GM21528 (cell line): Measurements from ENCODE around the gene DCP1B.

Experiments used
- ATAC-seq: cut with Tn5 transposase; IDR thresholded peaks from one replicate; pipeline ENCODE4 v1.9.1; 2021; ENCODE audit warnings: mild to moderate bottlenecking, moderate library complexity; ENCODE audit not compliant: unreplicated experiment, low FRiP score

Gene DCP1B

DNA sequence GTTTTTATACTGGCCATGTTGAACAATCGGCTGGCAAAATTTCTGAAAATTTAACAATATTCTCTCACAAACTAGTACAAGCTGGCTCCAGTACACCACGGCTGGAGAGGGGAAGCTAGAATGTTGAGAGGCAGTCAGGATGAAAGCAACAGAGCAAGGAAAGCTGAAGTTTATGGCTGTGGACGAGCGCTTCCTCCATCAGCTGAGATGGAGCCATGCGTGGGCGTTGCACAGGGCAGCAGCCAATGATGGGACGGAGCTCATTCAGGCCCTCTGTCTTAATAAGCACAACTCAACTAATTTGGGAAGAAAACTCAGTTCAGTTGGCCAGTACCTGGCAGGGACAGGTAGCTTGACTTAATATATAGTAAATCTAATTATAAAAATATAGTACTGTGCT, 14.1 kb upstream of the DCP1B start:
- ATAC-seq = no peak

DNA sequence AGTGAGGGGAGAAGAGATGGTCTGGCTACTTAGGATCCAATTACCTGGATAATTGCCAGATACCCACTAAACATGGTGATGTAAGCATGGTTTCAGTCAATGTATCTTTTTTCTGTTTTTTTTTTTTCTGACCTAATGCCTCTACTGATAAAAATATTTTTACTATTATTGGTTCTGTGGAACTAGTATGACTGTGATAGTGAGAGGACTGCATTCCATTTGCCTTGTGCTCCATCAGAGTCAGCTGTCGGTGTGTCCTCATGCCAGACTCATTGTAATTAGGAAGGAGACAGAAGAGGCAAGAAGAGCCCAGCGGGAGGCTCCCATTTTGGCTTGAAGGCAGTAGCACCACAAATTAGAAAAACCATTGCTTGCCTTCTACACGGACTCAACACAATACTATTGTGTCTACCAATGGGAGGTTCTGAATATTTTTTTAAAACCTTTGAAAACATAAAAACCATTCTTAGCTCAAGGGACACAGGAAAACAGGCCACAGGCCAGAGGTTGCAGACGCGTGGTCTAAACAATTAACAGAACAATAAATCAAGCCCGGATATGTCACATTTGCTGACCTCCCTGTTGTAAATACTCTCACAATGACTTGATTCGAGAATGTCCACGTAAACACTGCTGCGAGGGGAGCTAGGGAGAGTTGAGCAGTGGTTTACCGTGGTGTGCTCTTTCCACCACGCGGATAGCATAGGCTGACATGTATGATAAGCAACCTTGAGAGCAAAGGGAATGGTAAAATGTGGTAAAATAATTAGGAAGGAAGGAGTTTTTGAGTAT, 13.5 kb upstream of the DCP1B start:
- no peak for ATAC-seq

DNA sequence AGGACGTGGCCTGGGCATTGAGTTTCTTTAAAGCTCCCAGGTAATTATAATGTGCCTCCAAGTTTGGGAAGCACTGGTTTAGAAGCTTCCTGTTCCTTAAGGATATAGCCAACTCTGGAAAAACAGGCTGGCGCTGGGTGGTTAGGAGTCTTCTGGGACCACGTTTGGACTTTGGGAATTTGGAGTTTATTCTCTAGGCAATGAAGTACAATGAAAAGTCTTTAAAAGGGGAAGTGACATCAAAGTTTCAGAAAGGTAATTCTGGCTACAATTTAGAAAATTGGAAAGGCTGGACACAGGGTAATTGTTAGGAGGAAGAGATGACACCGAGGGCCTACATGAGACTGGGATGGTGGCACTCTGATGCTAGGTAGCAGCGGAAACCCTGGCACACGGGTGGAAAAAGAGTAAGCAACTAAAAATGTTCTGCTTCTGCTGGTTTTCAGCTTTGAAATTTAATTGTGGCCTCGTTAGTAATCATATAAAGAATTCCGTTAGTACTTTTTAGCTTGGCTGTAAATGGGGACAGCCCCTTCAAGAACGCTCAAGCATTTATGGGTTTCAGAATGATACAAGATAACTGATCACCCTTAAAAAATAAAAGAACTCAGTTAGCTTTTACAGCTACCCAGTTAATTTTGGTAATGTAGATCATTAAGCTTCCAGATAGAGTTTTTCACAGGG, 12.7 kb upstream of the DCP1B start:
- no peak for ATAC-seq

DNA sequence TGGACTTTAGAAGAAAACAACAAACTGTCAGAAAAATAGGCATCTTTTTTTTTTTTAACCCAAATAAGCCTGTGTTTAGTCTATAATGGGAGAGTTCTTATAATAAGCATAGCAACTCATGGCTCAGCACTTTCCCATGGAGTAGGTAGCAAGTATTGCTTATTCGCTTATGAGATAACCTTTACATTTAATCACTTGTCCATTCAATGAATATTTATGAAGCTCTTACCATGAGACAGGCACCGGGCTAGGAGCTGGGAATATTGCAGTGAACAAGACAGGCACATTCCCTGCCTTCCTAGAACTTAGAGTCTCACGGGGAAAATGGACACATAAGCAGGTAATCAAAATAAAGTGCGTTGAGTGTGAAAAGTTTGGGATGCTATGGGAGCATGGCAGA, 10.0 kb upstream of the DCP1B start:
- no peak for ATAC-seq

DNA sequence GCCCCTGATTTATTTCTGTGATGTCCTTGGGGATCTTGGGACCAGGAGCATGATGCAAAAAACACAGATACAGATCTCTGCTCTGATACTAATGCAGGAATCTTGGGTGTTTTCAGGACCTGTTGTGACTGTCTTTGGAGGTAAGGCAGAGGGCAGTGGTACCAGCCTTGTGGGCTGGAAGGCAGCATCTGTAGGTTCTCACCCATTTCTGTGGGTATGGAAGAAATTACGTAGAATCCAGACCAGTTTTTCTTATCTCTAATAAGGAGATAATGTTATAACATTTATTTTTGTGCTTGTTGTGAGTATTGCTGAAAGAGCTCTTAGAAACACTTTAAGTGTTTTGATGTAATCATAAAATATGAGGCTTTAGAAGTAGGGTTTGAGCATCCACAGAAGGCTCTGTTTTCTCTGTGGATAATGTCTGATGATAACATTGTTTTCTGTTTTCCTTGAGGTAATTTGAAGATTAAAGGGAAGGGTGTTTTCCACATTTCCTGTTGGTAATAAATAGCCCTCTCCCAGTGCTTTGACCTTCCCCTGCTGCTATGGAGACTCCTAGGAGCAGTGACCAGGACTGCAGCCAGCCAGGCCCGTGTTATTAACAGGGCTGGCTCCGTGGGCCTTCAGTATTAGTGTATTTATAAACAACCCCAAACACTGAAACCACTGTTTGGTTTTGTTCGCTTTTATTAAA, 9.4 kb upstream of the DCP1B start:
- ATAC-seq = no peak

DNA sequence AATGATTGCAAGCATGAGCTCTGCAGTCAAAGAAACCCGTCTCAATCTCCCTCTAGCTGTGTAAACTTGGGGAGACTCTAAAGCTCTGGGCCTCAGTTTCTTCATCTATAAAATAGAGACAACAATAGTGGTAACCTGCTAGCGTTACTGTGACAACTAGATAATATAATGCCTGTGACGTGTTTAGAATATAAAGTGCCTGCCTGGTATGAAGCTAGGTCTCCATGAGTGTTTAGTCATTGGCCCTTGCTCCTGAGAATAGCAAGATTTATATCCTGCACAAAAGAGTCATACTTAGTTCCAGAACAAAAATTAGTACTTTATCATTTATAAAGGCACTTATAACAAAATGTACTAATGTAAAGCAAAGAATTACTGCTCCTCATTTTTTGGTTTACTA, 8.8 kb upstream of the DCP1B start:
- no peak for ATAC-seq

DNA sequence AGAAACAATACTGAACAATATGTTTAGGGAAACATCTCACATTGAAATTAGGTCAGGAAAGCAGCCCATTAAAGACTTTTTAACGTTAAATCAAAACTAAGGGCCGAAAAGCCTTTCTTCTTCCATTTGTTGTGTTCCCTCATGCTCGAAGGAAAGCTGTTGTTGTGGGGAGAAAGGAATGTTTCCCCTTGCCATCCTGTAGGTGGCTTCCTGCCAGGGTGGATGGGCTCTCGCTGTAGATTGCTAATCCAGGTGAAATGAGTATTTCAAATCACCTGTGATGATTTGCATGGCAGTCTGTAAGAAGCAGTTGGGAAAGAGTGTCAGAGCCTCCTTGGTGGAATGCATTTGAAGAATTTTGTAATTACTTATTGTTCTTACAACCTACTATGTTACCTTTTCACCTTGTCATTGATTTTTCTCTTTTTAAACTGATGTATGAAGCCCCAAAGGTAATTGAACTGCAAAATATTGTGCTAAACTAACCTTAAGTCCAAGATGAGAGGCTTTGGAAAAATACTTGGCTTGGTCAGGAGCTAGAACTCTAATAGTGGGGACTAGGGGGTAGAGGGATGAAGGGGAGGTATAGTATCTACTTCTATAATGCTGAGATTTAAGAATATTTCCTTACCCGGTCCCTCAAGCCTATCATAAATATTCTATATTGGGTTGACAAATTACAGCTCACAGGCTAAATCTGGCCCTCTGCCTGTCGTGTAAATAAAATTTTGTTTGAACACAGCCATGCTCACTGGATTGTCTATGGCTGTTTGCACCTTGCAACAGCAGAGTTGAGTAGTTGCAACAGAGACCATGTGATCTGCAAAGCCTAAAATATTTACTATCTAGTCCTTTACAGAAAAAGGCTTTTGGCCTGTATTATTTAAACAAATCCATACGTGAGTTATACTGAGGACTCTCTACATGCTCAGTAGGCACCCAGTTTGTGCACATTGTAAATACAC, 7.7 kb upstream of the DCP1B start:
- no peak for ATAC-seq

DNA sequence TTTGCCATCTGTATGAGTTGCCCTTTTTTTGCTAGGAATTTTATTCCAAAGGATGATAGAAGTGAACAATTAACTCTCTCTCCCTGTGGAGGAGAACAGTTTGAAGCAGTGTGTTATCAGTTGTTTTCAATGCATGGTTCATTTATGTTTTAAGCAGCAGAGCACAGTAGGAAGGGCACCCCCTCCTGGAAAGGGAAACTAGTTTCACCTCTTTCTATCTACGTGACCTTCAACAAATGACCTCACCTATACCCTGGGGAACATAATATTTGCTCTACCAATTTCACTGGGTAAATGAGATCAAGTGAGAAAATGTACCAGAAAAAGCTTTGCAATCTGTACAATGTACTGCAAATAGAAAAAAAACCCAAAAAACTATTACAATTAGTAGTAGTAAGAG, 5.4 kb upstream of the DCP1B start:
- no peak for ATAC-seq

DNA sequence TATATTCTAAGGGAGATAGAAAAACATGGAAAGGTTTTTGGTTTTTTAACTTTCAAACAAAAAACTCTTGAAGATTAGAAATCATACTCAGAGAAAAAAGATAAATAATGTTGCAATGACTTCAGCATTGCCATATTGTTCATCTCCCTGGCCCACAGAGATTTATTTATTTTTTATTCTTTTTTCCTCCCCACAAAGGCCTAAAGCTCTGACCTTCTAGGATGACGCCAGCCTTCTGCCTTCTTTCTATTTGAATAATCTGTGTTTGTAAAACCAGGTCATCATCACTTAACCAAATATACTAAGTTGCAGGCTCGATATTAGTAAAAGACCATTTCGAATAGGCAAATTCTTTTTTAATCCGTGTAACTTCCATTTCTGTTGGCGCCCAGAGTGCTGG, 4.4 kb upstream of the DCP1B start:
- ATAC-seq = no peak

DNA sequence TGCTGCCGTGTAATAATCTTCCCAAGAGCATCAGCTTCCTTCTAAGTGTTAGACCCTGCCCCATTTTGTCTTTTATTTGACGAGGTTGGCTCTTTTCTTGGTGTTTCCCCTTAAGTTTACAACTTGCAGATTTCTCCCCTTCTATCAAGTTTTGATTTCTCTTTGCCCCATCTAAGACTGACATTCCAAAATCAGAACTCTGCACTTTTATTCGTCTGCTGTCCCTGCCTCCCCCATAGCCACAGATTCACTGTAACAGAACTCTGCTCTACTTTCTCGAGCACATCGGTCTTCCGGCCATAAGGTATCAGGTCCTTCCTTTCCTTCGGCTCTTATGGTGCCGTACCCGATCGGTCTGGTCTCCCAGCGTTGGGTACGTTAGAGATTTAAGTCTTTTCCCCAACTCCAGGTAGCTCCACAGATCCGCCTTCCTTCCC, 563 bp downstream of the DCP1B start:
- peak; percentile 19 for ATAC-seq

DNA sequence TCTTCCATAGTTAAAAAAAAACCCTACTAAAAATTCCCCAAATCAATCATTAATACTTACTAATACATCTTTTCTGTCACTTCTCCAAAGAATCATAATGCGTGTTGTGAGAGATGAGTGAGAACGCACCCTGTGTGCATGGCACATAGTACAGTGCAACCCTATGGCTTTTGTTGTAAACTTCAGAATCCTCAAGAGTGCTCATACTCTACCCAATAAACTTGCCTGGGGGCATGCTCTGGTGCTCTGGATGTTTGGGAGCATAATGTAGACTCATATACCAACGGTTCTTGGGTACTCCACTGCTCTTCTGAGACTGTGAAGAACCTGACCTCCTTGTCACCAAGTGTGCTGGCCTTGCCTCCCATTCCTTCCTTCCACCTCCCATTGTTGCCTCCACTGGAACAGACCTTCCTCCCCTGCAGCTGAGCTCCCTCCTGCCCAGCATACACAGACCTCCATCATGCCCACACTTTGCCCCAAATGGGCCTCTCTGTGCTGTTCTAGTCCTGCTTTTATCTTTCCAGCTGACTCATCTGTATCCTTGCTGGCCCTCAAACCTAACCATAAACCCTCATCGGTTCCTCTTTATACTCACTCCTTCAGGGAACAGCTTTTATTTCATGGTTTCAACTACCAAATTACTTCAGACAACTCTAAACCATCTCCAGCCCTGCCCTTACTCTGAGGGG, 8.9 kb downstream of the DCP1B start:
- ATAC-seq = no peak

DNA sequence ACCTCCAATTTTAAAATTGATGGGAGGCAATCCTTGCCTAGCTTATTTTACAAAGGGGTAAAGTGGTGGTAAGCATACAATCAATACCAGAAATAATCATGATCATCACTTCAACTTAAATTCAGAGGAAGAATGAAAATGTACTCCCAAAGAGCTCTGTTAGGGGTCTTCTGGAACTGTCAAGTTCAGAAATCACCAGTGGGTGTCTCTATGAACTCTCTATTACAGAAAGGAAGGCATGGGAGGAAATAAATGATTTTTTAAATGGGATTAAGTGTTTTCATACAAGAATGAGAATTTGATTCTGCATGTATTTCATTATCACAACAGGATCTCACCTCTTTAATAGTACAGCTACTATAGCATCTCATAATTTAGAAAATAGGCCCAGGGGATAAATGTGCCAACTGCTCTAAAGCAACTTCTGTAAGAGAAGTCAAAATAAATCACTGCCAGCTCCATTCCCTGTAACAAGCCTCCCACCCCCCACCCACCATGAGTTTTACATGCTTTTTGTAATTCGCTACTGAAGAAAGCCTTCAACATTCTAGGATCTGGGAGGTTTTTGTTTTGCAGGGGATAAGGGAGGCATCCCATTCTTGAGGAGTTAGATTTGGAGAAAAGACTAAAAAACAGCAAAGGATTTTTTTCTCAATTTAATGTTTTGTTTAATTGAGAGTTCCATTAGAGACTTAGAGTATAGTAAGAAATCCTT, 9.7 kb downstream of the DCP1B start:
- ATAC-seq = no peak

DNA sequence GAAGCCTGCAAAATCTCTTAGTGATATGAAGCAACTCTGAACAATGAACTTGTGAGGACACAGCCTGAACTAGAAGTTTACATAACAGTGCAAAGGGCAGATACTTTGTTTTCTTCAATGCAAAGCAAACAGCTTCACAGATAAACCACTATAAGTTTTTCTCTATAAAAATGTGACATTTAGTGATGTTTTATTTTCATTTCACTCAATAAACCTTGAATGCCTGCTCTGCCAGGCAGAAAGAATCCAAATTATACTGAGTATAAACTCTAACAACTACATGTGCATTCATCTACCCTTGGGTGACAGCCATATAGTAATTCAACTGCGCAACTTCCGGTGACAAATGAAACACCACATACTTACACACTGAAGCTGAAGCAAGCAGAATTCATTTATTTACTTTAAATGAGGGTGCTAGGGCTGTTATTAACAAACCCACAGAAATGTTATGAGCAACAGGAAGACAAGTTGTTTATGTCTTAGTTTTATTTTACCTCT, 10.3 kb downstream of the DCP1B start:
- no peak for ATAC-seq

DNA sequence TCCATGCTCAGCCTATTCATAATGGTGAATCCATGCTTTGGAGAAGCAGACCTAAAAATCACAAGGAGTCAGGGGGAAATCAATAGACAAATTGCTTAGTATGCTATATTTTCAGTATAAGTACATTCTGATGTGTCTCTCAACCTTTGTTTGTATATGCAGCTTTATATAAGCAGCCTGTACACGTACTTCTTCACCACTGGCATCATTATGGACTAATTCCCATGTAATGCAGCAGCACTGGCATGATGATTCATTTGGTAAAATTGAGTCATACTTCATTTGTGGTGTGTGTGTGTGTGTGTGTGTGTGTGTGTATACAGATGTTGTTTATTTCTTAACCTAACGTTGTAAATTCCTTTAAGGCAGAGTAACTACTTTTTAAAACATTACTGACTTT, 10.9 kb downstream of the DCP1B start:
- no peak for ATAC-seq

DNA sequence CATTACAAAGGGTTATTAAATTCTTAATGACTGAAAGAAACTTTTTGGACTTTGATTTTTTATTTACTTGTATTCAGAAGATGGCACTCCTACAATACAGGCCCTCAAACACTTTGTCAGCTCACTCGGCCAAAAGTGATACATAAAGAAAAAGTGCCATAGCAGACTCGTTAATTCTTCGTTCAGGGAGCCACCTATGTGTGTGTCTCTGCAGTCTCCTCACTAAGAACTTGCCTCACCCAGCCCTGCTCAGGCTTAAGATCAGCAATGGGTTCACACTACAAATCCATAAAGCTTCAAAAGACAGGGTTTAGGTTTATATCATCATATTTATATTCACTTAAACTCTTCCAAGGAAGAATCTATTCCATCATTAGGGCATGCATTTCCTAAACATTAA, 11.5 kb downstream of the DCP1B start:
- ATAC-seq = no peak

DNA sequence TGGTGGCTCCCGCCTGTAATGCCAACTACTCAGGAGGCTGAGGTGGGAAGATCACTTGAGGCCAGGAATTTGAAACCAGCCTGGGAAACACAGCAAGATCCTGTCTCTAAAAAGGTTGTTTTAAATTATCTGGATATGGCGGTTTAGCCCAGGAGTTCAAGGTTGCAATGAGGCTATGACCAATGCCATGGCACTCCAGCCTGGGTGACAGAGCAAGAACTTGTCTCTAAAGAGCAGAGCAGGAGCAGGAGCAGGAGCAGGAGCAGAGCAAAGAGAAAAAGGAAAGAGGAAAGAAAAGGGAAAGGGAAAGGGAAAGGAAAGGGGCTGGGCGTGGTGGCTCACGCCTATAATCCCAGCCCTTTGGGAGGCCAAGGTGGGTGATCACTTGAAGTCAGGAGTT, 15.1 kb downstream of the DCP1B start:
- ATAC-seq = no peak

DNA sequence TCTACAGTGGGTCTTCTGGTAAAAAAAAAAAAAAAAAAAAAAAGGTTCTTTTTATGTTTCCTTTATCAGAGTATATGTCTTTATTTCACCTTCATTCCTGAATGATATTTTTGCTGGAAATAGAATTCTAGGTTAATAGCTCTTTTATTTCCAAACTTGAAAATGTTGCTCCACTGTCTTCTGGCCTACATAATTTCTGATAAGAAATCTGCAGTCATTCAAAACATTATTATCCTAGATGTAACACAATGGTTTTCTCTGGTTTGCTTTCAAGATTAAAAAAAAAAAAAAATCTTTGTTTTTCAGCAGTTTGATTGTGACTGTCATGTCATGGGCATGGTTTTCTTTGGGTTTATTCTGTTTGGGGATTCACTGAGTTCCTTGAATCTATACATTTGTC, 19.5 kb downstream of the DCP1B start:
- no peak for ATAC-seq

DNA sequence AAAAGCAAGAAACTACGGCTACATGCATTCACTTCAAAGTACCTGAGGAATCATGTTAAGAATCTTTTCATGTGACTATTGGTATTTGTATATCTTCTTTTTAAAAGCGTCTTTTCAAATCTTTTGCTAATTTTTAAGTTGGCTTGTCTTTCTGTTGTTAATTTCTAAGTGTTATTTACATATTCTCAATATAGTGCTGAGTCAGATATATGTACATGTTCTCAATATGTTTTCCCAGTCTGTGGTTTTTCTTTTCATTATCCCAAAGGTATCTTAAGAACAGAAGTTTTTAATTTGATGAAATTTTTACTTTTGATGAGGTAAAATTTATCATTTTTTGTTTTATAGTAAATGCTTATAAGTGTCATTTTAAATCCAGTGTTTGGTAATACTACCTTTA, 24.0 kb downstream of the DCP1B start:
- no peak for ATAC-seq
